ENCODE measurements around the gene OR2M7.
"Not testable (repeated sequence)": the region's sequence is repeated elsewhere in the genome, so short reads cannot be mapped to it uniquely, and the experiment has no call there.

DNA sequence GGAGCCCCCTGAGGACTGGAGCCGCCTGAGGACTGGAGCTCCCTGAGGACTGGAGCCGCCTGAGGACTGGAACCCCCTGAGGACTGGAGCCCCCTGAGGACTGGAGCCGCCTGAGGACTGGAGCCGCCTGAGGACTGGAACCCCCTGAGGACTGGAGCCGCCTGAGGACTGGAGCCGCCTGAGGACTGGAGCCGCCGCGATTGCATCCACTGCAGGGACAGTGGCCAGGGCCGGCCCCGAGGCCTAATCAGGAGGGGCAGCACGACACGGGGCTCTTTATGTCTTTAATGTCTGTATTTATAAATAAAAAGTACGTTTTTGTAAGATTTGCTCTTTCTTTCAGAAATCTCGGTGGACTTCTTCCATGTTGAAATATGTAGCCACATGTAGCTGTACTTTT, 17.6 kb downstream of the OR2M7 start:
- TF ChIP-seq, protein P1, sequence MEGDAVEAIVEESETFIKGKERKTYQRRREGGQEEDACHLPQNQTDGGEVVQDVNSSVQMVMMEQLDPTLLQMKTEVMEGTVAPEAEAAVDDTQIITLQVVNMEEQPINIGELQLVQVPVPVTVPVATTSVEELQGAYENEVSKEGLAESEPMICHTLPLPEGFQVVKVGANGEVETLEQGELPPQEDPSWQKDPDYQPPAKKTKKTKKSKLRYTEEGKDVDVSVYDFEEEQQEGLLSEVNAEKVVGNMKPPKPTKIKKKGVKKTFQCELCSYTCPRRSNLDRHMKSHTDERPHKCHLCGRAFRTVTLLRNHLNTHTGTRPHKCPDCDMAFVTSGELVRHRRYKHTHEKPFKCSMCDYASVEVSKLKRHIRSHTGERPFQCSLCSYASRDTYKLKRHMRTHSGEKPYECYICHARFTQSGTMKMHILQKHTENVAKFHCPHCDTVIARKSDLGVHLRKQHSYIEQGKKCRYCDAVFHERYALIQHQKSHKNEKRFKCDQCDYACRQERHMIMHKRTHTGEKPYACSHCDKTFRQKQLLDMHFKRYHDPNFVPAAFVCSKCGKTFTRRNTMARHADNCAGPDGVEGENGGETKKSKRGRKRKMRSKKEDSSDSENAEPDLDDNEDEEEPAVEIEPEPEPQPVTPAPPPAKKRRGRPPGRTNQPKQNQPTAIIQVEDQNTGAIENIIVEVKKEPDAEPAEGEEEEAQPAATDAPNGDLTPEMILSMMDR (IDR thresholded peaks at IDR 0.05), result not testable (repeated sequence)
- TF ChIP-seq POLR2A (IDR thresholded peaks at IDR 0.05), result not testable (repeated sequence)
